Inferior parietal cortex (tissue), 1 donor: ENCODE results near the gene PIGN.
"Not testable (repeated sequence)": the region's sequence is repeated elsewhere in the genome, so short reads cannot be mapped to it uniquely, and the experiment has no call there.

Experiments used
- DNase-seq: peaks from one replicate; pipeline ENCODE4 v3.0.0-alpha.2; 2016; ENCODE audit errors: extremely low spot score

Gene PIGN

DNA sequence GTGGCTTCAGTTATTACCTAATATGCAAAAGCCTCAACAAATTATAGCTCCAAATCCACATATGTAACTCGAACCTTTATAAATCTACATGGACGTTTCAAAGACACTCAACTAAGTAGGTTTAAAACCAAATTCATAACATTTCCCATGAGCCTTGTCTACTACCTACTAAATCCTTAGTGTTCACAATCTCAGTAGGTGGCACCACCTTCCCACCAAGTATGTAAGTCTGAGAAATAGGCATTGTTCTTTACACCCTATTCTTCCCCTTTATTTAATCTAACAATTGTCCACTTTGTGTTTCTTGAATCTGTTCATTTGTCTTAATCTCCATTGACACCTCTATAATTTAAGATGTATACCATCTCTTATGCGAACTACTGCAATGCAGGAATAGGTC lies 4.6 kb downstream of the PIGN start:
- no peak for DNase-seq

DNA sequence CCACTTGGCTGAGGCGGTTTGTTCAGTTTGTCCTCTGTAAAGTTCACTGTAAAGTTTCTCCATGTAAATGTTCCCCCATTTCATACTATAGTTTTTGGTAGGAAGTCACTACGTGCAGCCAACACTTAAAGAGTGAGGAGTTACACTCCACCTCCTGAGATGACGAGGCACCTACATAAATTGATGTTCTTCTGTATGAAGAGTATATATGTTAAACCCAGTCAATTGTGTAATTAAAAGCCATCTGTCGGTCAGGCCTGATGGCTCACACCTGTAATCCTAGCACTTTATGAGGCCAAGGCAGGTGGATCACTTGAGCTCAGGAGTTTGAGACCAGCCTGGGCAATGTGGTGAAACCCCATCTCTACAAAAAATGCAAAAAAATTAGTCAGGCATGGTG lies 7.6 kb downstream of the PIGN start:
- no peak for DNase-seq

GRCh38 chr18:62177271-62177670 lies 9.6 kb downstream of the PIGN start:
- no peak for DNase-seq

DNA sequence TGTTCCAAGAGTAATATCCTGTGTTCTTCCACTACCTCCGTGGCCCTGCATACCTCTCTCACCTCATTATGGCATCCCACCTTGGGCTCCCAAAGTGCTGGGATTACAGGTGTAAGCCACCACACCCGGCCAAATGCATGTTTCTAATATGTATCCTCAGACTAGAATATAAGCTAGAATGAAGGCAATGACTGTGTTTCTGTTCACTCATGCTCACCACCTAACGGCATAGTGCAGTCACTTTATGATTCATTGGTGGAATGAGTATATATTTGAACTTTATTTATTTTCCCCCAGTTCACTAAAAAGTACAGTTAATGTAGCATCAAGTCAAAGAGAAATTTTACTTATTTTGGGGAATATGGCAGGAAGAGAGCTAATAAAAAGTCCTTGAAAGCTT lies 11.3 kb downstream of the PIGN start:
- no peak for DNase-seq

DNA sequence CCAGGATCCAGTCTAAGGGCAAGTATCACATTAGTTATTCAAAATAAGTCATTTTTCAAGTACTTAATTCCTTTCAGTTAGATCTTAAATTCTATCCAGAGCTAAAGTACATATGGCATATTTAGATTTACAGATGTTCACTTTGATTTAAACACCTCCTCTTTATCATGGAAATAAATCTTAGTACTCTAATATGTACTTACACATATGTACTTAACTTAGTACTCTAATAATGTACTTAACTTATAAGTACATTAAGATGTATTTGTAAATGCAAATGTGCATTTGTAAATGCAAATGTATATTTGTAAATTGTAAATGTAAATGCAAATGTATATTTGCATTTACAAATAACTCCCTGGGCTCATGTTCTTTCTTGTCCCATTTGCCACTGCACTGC lies 14.6 kb downstream of the PIGN start:
- DNase-seq: no peak

GRCh38 chr18:62170857-62171256 lies 16.0 kb downstream of the PIGN start:
- no peak for DNase-seq

GRCh38 chr18:62166524-62166923 lies 20.3 kb downstream of the PIGN start:
- DNase-seq: not testable (repeated sequence)

- no peak for DNase-seq
Observed at GRCh38 chr18:62165583-62165982, 21.3 kb downstream of the PIGN start.

DNA sequence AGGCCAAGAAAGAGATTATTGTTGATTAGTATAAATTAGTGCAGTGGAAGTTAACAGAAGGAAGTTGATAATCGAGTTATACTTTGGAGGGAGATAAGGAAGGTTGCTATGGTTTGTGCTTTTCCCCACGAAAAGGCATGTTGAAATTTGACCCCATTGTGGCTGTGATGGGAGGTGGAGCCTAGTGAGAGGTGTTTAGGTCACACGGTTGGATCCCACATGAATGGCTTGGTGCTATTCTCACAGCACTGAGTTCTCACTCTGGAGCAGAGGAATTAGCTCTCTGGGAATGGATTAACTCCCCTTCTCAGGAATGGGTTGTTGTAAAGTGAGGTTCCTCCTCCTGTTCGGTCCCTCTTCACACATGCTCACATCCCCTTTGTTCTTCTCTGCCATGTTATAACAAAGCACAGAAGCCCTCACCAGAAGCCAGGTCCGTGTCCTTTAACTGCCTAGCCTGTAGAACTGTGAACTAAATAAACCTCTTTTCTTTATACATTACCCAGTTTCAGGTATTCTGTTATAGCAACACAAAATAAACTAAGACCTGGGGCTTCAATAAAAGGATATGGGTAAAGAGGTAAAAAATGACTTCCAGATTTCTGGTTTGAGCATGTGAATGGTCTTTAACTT lies 21.9 kb downstream of the PIGN start:
- DNase-seq: no peak

DNA sequence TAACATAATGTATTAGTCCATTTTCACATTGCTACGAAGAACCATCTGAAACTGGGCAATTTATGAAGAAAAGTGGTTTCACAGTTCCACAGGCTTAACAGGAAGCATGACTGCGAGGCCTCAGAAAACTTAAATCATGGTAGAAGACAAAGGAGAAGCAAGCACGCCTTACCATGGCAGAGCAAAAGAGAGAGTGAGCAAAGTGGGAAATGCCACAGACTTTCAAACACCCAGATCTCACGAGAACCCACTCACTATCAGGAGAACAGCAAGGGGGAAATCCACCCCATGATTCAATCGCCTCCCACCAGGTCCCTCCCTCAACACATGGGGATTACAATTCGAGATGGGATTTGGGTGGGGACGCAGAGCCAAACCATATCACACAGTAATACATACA lies 22.5 kb downstream of the PIGN start:
- no peak for DNase-seq

DNA sequence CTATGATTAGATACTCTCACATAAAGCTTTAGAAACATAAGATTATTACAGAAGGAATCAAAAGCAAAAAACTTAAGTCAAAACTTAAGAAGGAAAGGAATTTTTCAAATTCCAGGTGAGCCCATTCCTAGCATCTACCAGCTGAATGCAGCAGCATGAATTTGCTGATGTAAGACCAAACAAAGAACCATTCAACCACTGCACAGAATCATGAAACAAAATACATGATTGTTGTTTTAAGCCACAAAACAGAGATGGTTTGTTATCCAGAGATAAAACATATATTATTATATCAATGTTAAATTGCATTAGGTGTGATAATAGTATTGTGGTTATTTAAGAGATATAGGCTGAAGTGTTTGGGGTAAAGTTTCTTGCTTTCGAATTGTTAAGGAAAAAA lies 29.0 kb downstream of the PIGN start:
- no peak for DNase-seq

DNA sequence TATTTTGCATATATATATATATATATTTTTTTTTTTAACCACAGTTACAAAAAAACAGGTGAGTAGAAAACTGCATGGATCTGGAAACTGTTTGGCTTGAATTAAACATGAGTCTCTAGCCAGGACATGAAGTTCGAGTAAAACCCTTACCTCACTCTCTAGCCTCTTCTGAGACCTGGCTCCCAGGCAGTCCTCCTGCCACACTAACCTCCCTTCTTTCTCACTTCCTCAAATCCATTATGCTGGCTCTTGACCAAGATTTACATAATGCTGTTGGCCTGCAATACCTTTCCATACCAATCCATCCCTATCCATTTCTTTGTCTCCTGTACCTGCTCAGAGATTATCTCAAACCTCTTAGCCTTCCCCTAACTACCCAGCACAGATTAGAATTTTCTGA lies 34.0 kb downstream of the PIGN start:
- no peak for DNase-seq

GRCh38 chr18:62151068-62151771 lies 35.6 kb downstream of the PIGN start:
- DNase-seq: no peak

DNA sequence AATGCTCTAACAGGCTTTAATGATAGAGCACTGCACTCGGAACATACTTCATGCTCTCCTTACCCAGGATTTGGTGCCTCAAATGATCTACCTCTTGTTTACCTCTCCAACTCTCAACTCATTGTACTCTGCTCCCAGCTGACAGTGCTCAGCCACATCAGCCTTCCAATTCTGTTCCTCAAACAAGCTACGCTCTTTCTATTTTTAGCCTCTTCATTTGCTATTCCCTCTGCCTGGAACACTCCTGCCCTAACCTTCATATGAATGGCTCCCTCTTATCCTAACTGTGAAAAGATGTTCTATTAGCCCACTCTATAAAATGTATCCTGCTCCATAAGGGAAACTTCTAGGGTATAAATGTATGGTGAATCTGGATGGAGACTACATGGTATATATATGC lies 42.5 kb downstream of the PIGN start:
- DNase-seq: no peak

DNA sequence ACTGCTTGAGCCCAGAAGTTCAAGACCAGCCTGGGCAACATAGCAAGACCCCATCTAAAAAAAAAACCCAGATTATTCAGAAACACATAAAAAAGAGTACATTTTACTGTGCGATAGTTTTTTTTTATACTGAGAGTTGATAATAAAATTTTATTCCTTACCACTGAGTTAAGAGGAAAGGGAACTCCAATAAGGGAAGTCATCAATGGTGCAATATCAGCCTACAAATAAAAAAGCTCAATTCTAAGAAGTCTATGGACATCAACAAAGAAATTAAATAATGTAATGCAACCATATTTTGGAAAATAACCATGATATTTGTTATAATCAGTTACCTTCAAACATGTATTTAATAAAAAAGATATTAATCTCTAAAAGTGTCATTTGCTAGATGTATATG lies 46.6 kb downstream of the PIGN start:
- no peak for DNase-seq

DNA sequence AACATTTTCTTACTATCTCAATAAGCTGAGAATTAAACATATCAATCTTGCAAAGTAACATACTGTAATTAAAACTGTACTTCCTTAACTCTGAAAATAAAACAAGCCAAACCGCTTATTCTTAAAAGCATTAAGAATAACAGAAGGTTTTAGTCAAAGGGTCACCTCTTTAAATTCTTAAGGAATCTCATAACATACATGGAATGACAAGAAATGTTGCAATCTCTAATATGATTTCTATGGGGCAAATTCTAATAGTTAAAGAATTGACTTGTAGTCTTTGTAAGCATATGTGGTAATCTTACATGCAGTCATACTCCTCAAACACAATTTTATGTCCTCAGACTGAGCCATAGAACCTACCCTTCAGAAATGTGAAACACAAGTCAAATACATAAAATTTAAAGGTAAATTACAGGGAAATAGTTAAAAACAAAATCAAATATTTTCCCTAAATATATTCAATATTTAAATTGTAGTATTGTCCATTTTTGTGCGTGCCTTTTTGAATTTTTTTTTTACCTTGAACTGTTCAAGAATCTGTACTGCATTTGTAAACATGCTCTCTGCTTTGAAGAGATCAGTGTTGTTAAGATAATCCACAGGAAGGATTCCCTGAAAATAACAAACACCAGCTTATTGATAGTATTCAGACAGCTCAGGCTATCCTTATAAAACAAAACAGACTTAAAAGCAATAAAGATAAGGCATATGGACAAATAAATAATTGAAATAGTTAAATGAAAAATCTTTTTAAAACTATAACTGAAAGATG lies 48.2 kb downstream of the PIGN start:
- DNase-seq: no peak

- DNase-seq: peak; percentile 78
Observed at GRCh38 chr18:62131301-62131909, 55.5 kb downstream of the PIGN start.

DNA sequence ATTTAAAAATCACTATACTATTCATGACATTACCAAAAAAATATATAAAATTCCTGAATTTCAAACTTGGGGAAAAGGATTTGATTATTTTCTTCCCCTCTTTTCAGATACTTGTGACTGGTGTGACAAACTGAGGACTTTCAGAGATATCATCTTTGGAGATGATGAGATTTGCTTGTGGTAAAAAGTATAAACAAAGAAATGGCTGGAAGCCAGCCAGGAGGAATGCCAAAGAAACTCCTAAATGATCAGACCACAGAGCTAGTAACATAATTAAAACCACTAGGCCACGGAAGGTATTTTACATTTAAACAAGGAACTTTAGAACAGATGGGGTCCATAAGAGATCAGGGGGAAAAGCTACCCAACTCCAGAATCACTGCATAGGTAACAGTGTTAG lies 58.7 kb downstream of the PIGN start:
- DNase-seq: no peak

- DNase-seq: no peak
Observed at GRCh38 chr18:62126737-62127136, 60.1 kb downstream of the PIGN start.

DNA sequence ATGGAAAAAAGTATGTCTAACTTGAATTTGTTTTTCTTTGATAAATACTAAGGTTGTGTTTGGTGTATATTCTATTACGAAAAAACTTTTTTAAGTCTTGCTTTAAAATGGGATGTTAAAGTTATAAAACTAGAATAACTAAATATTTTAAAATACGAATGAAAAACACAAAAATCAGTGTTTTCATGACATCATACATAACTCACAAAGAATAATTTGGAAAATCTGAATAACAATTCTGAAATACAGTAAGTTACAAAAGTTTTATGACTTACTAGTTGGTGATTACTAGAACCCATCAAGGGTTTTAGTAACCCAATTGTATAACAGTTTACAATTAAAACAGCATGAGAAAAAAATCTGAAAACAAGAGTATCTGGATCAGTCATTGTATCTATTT lies 61.2 kb downstream of the PIGN start:
- DNase-seq: no peak

- DNase-seq: no peak
Observed at GRCh38 chr18:62122330-62122729, 64.5 kb downstream of the PIGN start.

DNA sequence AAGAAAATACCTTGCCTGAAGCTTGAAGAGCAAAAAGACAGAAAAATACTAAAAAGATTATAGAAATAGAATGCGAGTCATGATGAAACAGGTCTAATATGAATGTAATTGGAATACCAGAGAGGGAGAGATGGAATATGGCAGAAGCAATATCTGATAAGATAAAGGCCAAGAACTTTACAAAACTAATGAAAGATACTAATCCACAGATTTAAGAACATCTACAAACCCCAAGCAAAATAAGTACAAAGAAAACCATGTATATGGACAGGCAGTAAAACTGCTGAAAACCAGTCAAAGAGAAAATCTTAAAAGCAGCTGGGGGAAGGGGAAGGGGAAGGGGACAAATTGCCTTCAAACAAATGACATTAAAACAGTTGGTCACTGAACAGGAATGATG lies 67.0 kb downstream of the PIGN start:
- DNase-seq: no peak

DNA sequence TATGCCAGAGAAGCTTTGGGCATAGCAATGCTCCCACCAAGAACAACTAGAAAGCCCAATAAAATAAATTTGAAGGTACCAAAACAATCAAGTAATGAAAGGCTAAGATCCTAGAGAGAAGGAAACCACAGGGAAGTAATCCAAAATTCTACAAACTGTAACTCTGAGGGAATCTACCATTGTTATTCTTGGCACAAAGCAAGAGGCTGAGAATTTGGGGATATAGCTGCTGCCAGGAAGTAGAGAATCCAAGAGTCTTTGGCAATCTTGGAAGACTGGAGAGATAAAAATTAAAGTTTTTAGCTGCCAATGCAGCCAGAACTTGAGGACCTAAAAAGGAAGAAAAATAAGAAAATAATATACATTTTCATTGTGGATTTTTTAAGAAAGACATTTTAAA lies 68.5 kb downstream of the PIGN start:
- no peak for DNase-seq
